ACC112 (cell line): ENCODE measurements around the gene ZBED1.

ENCODE experiments used
- H2AFZ ChIP-seq: fragments of 200-600 bp; sonication (generic); one replicate; pipeline ENCODE4 v1.6.0; 2017; ENCODE audit warnings: antibody characterized with exemption, low read length; ENCODE audit not compliant: unreplicated experiment
- H3K27ac ChIP-seq: fragments of 200-600 bp; sonication (generic); 2 replicates; pipeline ENCODE4 v1.5.1; 2014; ENCODE audit warnings: low read depth, mild to moderate bottlenecking, antibody characterized with exemption, low read length, moderate library complexity
- H3K27me3 ChIP-seq: fragments of 200-600 bp; sonication (generic); 2 replicates; pipeline ENCODE4 v1.6.1; 2014; ENCODE audit warnings: mild to moderate bottlenecking, antibody characterized with exemption, low read length, moderate library complexity, mixed read lengths; ENCODE audit not compliant: insufficient read depth
- H3K36me3 ChIP-seq: fragments of 200-600 bp; sonication (generic); 2 replicates; pipeline ENCODE4 v1.6.1; 2016; ENCODE audit warnings: mild to moderate bottlenecking, antibody characterized with exemption, low read length, moderate library complexity, mixed read lengths; ENCODE audit not compliant: insufficient read depth
- H3K4me1 ChIP-seq: fragments of 200-600 bp; sonication (generic); one replicate; pipeline ENCODE4 v1.6.1; 2016; ENCODE audit warnings: low read length, mixed read lengths; ENCODE audit not compliant: insufficient read depth, unreplicated experiment, control insufficient read depth
- H3K4me3 ChIP-seq: fragments of 200-600 bp; sonication (generic); 2 replicates; pipeline ENCODE4 v1.5.1; 2014; ENCODE audit warnings: mild to moderate bottlenecking, low read depth, low read length
- H3K79me2 ChIP-seq: fragments of 200-600 bp; sonication (generic); one replicate; pipeline ENCODE4 v1.6.0; 2016; ENCODE audit warnings: low read length; ENCODE audit not compliant: control insufficient read depth, unreplicated experiment, insufficient read depth

Gene ZBED1

DNA sequence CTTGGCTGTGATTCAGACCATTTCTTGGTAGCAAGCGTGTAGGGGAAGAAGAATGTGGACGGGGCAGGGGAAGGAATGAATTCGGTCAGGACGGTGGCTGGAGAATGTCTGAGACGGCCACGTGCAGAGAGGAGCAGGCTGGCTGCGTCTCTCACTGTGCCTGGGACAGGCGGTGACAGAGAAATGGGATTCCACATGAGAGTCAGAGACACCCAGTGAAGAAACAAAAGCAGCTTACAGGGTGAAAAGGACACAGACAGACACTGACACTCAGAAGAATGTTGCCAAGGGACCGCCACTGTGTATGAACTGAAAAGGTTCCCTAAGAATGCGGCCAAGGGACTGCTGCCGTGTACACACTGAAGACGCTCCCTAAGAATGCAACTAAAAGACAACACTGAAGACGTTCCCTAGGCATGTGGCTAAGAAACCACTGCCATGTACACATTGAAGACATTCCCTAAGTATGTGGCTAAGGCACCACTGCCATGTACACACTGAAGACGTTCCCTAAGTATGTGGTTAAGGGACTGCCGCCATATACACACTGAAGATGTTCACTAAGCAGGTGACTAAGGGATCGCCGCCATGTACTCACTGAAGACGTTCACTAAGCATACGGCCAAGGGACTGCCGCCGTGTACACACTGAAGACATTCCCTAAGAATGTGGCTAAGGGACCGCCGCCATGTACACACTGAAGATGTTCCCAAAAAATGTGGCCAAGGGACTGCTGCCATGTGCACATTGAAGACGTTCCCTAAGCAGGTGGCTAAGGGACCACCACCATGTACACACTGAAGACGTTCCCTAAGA is 49.1 kb downstream of the ZBED1 start:
- Histone ChIP-seq H3K4me1 (no peaks in the 10 kb centered on the region), H2AFZ (no peak overlapping the region)

DNA sequence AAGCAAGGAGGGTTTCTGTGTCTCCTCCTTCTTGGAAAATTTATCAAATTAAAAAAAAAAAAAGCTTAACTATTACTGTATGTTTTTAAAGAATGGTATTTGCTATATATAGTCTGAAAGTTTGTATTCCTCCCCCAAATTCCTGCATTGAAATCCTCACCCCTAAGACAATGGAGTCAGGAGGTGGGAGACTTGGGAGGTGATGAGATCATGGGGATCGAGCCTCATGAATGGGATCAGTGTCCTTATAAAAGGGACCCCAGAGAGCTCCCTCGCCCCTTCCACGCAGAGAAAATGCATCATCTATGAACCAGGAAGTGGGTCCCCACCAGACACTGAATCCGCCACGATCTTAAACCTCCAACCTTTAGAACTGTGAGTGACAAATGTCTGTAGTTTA is 50.1 kb downstream of the ZBED1 start:
- Histone ChIP-seq H3K27me3 (no peaks in the 10 kb centered on the region), H3K4me3 (no peak overlapping the region), H3K4me1 (no peaks in the 10 kb centered on the region), H3K27ac (no peak overlapping the region), H3K36me3 (peaks cover 9% of the 10 kb centered on the region; the same call in 1 of the 2 replicates), H2AFZ (no peak overlapping the region), H3K79me2 (peaks cover 21% of the 10 kb centered on the region)

More for the DNA sequence above, 49.1 kb downstream of the ZBED1 start:
- peaks cover 16% of the 10 kb centered on the region for H3K79me2 ChIP-seq
- H3K27ac ChIP-seq = no peak overlapping the region
- H3K4me3 ChIP-seq = no peak overlapping the region
- H3K36me3 ChIP-seq = peaks cover 9% of the 10 kb centered on the region; the same call in 1 of the 2 replicates
- no peaks in the 10 kb centered on the region for H3K27me3 ChIP-seq

DNA sequence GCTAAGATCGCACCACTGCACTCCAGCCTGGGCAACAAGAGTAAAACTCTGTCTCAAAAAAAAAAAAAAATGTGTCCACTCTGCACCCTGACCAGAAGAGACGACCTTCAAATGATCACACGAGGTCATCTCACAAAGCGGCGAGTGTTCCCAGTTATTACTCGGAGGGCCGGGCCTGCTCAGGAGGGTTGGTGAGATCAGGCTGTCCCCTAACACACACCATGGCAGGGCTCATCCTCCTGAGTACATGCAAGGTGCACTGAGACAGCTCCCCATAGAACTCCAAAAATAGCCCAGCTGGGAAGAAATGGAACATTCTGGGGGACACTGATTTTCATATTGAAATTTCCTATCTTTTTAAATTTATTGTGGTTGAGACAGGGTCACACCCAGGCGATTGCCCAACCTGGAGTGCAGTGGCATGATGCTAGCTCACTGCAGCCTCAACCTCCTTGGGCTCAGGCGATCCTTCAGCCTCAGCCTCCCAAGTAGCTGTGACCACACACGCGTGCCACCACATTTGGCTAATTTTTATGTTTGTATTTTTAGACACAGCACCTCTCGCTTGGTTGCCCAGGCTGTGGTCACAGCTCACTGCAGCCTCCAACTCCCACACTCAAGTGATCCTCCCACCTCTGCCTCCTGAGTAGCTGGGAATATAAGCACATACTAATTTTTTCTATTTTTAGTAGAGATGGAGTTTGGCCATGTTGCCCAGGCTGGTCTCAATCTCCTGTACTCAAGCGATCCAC is 51.5 kb downstream of the ZBED1 start:
- H2AFZ ChIP-seq = no peak overlapping the region
- no peak overlapping the region for H3K4me3 ChIP-seq
- H3K4me1 ChIP-seq = no peaks in the 10 kb centered on the region
- H3K27ac ChIP-seq = no peak overlapping the region
- peaks cover 23% of the 10 kb centered on the region for H3K79me2 ChIP-seq
- peaks cover 9% of the 10 kb centered on the region; the same call in 1 of the 2 replicates for H3K36me3 ChIP-seq
- H3K27me3 ChIP-seq = no peaks in the 10 kb centered on the region

DNA sequence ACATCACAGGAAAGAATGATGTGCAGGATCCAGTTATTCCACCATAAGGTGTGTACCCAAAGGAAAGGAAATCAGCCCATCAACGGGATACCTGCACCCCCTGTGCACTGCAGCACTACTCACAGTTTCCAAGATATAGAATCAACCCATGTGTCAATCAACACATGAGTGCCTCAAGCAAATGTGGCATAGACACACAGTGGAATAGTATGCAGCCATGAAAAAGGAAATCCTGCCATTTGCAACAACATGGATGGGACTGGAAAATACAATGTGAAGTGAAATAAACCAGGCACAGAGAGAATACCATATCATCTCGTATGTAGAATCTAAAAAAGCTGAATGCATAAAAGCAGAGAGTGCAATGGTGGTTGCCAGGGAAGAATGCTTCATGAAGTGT is 53.3 kb downstream of the ZBED1 start:
- Histone ChIP-seq H3K79me2 (peaks cover 16% of the 10 kb centered on the region), H3K4me1 (no peaks in the 10 kb centered on the region), H3K27ac (no peak overlapping the region), H3K36me3 (peaks cover 6% of the 10 kb centered on the region; the same call in 1 of the 2 replicates), H3K4me3 (no peak overlapping the region), H2AFZ (no peak overlapping the region), H3K27me3 (no peaks in the 10 kb centered on the region)

DNA sequence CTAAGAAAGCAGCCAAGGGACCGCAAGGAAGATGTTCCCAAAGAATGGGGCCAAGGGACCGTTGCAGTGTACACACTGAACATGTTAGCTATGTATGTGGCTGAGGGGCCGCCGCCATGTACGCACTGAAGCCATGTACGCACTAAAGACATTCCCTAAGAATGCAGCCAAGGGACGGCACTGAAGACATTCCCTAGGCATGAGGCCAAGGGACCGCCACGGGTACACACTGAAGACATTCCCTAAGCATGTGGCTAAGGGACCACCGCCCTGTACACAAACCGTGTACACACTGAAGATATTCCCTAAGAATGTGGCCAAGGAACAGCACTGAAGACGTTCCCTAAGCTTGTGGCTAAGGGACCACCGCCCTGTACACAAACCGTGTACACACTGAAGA is 54.0 kb downstream of the ZBED1 start:
- Histone ChIP-seq H3K4me3 (no peak overlapping the region), H3K27me3 (no peaks in the 10 kb centered on the region), H3K27ac (no peak overlapping the region), H2AFZ (no peak overlapping the region), H3K4me1 (no peaks in the 10 kb centered on the region), H3K36me3 (peaks cover 6% of the 10 kb centered on the region; the same call in 1 of the 2 replicates), H3K79me2 (peaks cover 13% of the 10 kb centered on the region)

DNA sequence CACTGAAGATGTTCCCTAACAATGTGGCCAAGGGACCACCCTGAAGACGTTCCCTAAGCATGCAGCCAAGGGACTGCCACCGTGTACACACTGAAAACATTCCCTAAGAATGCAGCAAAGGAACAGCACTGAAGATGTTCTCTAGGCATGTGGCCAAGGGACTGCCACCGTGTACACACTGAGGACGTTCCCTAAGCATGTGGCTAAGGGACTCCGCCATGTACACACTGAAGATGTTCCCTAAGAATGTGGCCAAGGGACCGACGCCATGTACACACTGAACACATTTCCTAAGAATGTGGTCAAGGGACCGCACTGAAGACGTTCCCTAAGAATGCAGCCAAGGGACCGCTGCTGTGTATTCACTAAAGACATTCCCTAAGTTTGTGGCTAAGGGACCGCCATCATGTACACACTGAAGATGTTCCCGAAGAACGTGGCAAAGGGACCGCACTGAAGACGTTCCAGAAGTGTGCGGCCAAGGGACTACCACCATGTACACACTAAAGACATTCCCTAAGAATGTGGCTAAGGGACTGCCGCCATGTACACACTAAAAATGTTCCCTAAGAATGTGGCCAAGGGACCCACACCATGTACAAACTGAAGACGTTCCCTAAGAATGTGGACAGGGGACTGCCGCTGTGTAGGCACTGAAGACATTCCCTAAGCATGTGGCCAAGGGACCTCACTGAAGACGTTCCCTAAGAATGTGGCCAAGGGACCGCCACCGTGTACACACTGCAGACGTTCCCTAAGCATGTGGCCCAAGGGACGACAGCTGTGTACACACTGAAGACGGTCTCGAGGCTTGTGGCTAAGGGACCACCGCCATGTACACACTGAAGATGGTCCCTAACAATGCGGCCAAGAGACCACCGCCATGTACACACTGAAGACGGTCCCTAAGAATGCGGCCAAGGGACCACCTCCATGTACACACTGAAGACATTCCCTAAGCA is 54.8 kb downstream of the ZBED1 start:
- peaks cover 16% of the 10 kb centered on the region for H3K79me2 ChIP-seq
- H2AFZ ChIP-seq = no peak overlapping the region
- H3K27ac ChIP-seq = no peak overlapping the region
- H3K27me3 ChIP-seq = no peaks in the 10 kb centered on the region
- no peaks in the 10 kb centered on the region for H3K4me1 ChIP-seq
- H3K36me3 ChIP-seq = peaks cover 8% of the 10 kb centered on the region; the same call in 1 of the 2 replicates
- H3K4me3 ChIP-seq = no peak overlapping the region

DNA sequence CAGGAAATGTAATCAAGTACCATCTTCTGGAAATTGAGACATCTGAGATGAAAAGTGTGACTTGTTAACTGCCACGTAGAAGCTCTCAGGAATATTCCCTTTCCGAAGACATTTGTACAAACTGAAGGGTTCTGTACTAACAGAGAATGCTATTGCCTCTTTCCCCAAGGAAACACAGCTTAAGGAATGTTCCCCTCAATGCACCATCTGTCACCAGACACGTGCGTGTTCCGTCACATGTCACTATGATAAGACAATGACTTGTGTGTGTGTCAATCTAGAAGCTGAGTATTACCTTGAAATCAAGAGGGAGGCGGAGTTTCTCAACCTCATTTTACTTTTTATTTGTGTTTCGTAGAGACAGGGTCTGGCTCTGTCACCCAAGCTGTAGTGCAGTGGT is 58.1 kb downstream of the ZBED1 start:
- H3K27ac ChIP-seq = no peak overlapping the region
- no peaks in the 10 kb centered on the region for H3K4me1 ChIP-seq
- H3K27me3 ChIP-seq = no peaks in the 10 kb centered on the region
- no peak overlapping the region for H3K4me3 ChIP-seq
- H3K79me2 ChIP-seq = peaks cover 16% of the 10 kb centered on the region
- peaks cover 14% of the 10 kb centered on the region for H3K36me3 ChIP-seq
- no peak overlapping the region for H2AFZ ChIP-seq

DNA sequence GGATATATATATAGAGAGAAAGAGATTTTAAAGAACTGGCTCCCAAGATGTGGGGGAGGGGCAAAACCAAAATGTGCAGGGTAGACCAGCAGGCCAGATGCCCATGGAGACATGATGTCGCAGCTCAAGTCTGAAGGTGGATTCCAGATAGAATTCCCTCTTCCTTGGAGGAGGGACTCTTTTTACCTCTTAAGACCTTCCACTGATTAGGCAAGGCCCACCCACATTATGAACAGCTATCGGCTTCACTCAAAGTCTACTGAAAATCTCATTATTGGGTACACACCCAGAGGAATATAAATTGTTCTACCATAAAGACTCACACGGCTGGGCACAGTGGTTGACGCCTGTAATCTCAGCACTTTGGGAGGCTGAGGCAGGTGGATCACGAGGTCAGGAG is 59.3 kb downstream of the ZBED1 start:
- Histone ChIP-seq H2AFZ (no peak overlapping the region), H3K36me3 (peaks cover 9% of the 10 kb centered on the region; the same call in 1 of the 2 replicates), H3K4me1 (no peaks in the 10 kb centered on the region), H3K79me2 (peaks cover 7% of the 10 kb centered on the region), H3K27ac (no peak overlapping the region), H3K4me3 (no peak overlapping the region), H3K27me3 (no peaks in the 10 kb centered on the region)

DNA sequence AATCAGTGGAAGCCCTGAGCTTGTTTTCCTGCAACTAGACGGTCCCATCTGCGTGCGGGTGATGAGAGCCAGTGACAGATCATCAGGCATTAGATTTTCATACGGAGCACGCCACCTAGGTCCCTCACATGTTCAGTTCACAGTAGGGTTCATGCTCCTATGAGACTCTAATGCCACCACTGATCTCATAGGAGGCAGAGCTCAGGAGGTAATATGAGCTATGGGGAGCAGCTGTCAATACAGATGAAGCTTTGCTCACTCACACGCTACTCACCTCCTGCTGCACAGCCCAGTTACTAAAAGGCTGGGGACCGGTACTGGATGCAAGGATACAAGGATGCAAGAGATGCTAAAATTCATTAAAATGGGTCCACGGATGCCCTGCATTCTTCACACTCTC is 61.2 kb downstream of the ZBED1 start:
- Histone ChIP-seq H3K4me1 (no peaks in the 10 kb centered on the region), H3K79me2 (peaks cover 3% of the 10 kb centered on the region), H3K27me3 (no peaks in the 10 kb centered on the region), H3K27ac (no peak overlapping the region), H2AFZ (no peak overlapping the region), H3K36me3 (peaks cover 9% of the 10 kb centered on the region; the same call in 1 of the 2 replicates), H3K4me3 (no peak overlapping the region)
